Astrocyte (in vitro differentiated cells and primary cell): ENCODE data around the gene ACCSL. TPM values are rescaled to one million over a fixed set of nuclear protein-coding genes. Genes with fewer than 3 reads are reported as not detected.

Source experiments
- DNase-seq: peaks from one replicate; pipeline ENCODE4 v3.0.0-alpha.2; 2010; ENCODE audit warnings: low read depth
- FAIRE-seq: peaks from 2 replicates; lab custom pipeline; 2011; peaks lifted over from hg19 to GRCh38; lab: Jason Lieb, UNC
- H2AFZ ChIP-seq: 2 replicates; pipeline ENCODE4 v1.6.0; 2012; ENCODE audit warnings: low read depth, low read length, inconsistent platforms
- H3K27ac ChIP-seq: 2 replicates; pipeline ENCODE4 v1.5.1; 2011; ENCODE audit warnings: low read depth, low read length, inconsistent platforms
- H3K27me3 ChIP-seq: 2 replicates; pipeline ENCODE4 v1.6.0; 2011; ENCODE audit warnings: low read length, inconsistent platforms; ENCODE audit not compliant: insufficient read depth
- H3K36me3 ChIP-seq: 2 replicates; pipeline ENCODE4 v1.5.1; 2011; ENCODE audit warnings: low read length, inconsistent platforms; ENCODE audit not compliant: insufficient read depth
- H3K4me1 ChIP-seq: 2 replicates; pipeline ENCODE4 v1.5.1; 2011; ENCODE audit warnings: low read length, inconsistent platforms; ENCODE audit not compliant: insufficient read depth
- H3K4me2 ChIP-seq: 2 replicates; pipeline ENCODE4 v1.6.0; 2012; ENCODE audit warnings: low read length, inconsistent platforms
- H3K4me3 ChIP-seq: 2 replicates; pipeline ENCODE4 v1.5.1; 2011; ENCODE audit warnings: low read depth, mild to moderate bottlenecking, low read length, inconsistent platforms; ENCODE audit not compliant: insufficient read depth
- H3K79me2 ChIP-seq: 2 replicates; pipeline ENCODE4 v1.6.0; 2012; ENCODE audit warnings: mild to moderate bottlenecking, low read length, inconsistent platforms; ENCODE audit not compliant: insufficient read depth
- H3K9ac ChIP-seq: 2 replicates; pipeline ENCODE4 v1.6.0; 2012; ENCODE audit warnings: mild to moderate bottlenecking, low read length, inconsistent platforms
- H3K9me3 ChIP-seq: 2 replicates; pipeline ENCODE4 v1.5.1; 2012; ENCODE audit warnings: low read depth, mild to moderate bottlenecking, low read length, inconsistent platforms; ENCODE audit not compliant: insufficient read depth
- H4K20me1 ChIP-seq: 2 replicates; pipeline ENCODE4 v1.6.0; 2012; ENCODE audit warnings: low read length, inconsistent platforms; ENCODE audit not compliant: insufficient read depth
- H3K27ac Mint-ChIP-seq: one replicate; pipeline ENCODE4 v1.8.0; 2021; ENCODE audit warnings: mild to moderate bottlenecking, mixed read lengths; ENCODE audit not compliant: unreplicated experiment
- H3K27me3 Mint-ChIP-seq: one replicate; pipeline ENCODE4 v1.8.0; 2021; ENCODE audit warnings: low read depth, mixed read lengths; ENCODE audit not compliant: unreplicated experiment
- H3K36me3 Mint-ChIP-seq: one replicate; pipeline ENCODE4 v1.8.0; 2021; ENCODE audit warnings: low read depth, mixed read lengths; ENCODE audit not compliant: unreplicated experiment
- H3K4me1 Mint-ChIP-seq: one replicate; pipeline ENCODE4 v1.8.0; 2021; ENCODE audit warnings: low read depth, mixed read lengths; ENCODE audit not compliant: unreplicated experiment
- H3K4me3 Mint-ChIP-seq: one replicate; pipeline ENCODE4 v1.8.0; 2021; ENCODE audit warnings: mild to moderate bottlenecking, moderate library complexity, mixed read lengths; ENCODE audit not compliant: unreplicated experiment
- H3K9me3 Mint-ChIP-seq: one replicate; pipeline ENCODE4 v1.8.0; 2021; ENCODE audit warnings: mild to moderate bottlenecking, mixed read lengths; ENCODE audit not compliant: unreplicated experiment
- CTCF ChIP-seq: IDR thresholded peaks from 2 replicates; pipeline ENCODE4 v1.5.1; 2011; ENCODE audit warnings: low read depth, mild to moderate bottlenecking, inconsistent platforms, low read length, moderate library complexity; ENCODE audit not compliant: insufficient read depth
- EZH2 ChIP-seq: IDR thresholded peaks from 2 replicates; pipeline ENCODE4 v1.6.1; 2012; ENCODE audit warnings: mild to moderate bottlenecking, low read length, inconsistent platforms; ENCODE audit not compliant: insufficient read depth
- total RNA-seq: library from RNA; stranded (reverse); gene quantifications from 2 replicates; pipeline ENCODE4 v1.2.1, GENCODE V29; 2021

Gene ACCSL
- total RNA-seq, 1 donor from 2014 or later, result not detected

- H4K20me1 ChIP-seq, result no peaks in the 10 kb centered on the region
- H3K36me3 Mint-ChIP-seq, result no peaks in the 10 kb centered on the region
- FAIRE-seq, result no peak
- no peaks in the 10 kb centered on the region for H3K79me2 ChIP-seq
- H3K9me3 Mint-ChIP-seq, result no peaks in the 10 kb centered on the region
- peaks cover 5% of the 10 kb centered on the region for H3K4me1 ChIP-seq
- no peak overlapping the region for H3K27ac Mint-ChIP-seq
- H3K4me2 ChIP-seq, result no peak overlapping the region
- no peak for DNase-seq
- H3K9ac ChIP-seq, result no peak overlapping the region
- TF ChIP-seq EZH2, result no peak
- TF ChIP-seq CTCF, result no peak
- no peak overlapping the region for H2AFZ ChIP-seq
- H3K4me1 Mint-ChIP-seq, result peaks cover 9% of the 10 kb centered on the region
- H3K4me3 Mint-ChIP-seq, result no peak overlapping the region
- peaks cover 9% of the 10 kb centered on the region for H3K27me3 Mint-ChIP-seq
- no peak overlapping the region for H3K27ac ChIP-seq
- H3K9me3 ChIP-seq, result no peaks in the 10 kb centered on the region
- no peak overlapping the region for H3K4me3 ChIP-seq
- no peaks in the 10 kb centered on the region for H3K27me3 ChIP-seq
- no peaks in the 10 kb centered on the region for H3K36me3 ChIP-seq
Measured at GRCh38 chr11:44006917-44007361, 40.8 kb upstream of the ACCSL start.

- Mint-ChIP-seq H3K36me3 (no peaks in the 10 kb centered on the region), H3K4me3 (no peak overlapping the region), H3K27ac (peak overlapping the region; percentile 53), H3K27me3 (peaks cover 9% of the 10 kb centered on the region), H3K4me1 (peaks cover 10% of the 10 kb centered on the region), H3K9me3 (no peaks in the 10 kb centered on the region)
- no peaks in the 10 kb centered on the region for H3K79me2 ChIP-seq
- no peaks in the 10 kb centered on the region for H4K20me1 ChIP-seq
- FAIRE-seq, result no peak
- H3K9ac ChIP-seq, result no peak overlapping the region
- H3K9me3 ChIP-seq, result no peaks in the 10 kb centered on the region
- H3K4me2 ChIP-seq, result no peak overlapping the region
- H3K4me3 ChIP-seq, result no peak overlapping the region
- peaks cover 5% of the 10 kb centered on the region for H3K4me1 ChIP-seq
- DNase-seq, result no peak
- TF ChIP-seq CTCF, result no peak
- no peak for TF ChIP-seq EZH2
- no peak overlapping the region for H3K27ac ChIP-seq
- no peaks in the 10 kb centered on the region for H3K36me3 ChIP-seq
- H2AFZ ChIP-seq, result no peak overlapping the region
- H3K27me3 ChIP-seq, result no peaks in the 10 kb centered on the region
Measured at GRCh38 chr11:44007481-44008087, 40.2 kb upstream of the ACCSL start.

GRCh38 chr11:44008088-44008501, 39.7 kb upstream of the ACCSL start:
- peaks cover 9% of the 10 kb centered on the region for H3K27me3 Mint-ChIP-seq
- TF ChIP-seq EZH2 (no peak), CTCF (no peak)
- DNase-seq, result no peak
- no peak overlapping the region for H3K9ac ChIP-seq
- no peak overlapping the region for H3K4me2 ChIP-seq
- no peaks in the 10 kb centered on the region for H3K9me3 Mint-ChIP-seq
- no peak for FAIRE-seq
- peaks cover 10% of the 10 kb centered on the region for H3K4me1 Mint-ChIP-seq
- H3K27ac Mint-ChIP-seq, result no peak overlapping the region
- no peak overlapping the region for H2AFZ ChIP-seq
- H4K20me1 ChIP-seq, result no peaks in the 10 kb centered on the region
- no peaks in the 10 kb centered on the region for H3K79me2 ChIP-seq
- no peak overlapping the region for H3K4me3 Mint-ChIP-seq
- H3K36me3 ChIP-seq, result no peaks in the 10 kb centered on the region
- no peaks in the 10 kb centered on the region for H3K9me3 ChIP-seq
- H3K36me3 Mint-ChIP-seq, result no peaks in the 10 kb centered on the region
- no peak overlapping the region for H3K4me3 ChIP-seq
- peaks cover 5% of the 10 kb centered on the region for H3K4me1 ChIP-seq
- H3K27ac ChIP-seq, result no peak overlapping the region
- H3K27me3 ChIP-seq, result no peaks in the 10 kb centered on the region
